ENCODE data around the gene IKBIP.
A peak's percentile ranks its signal among the peaks of the same experiment; 100 is the strongest.
"Not testable (repeated sequence)": the region's sequence is repeated elsewhere in the genome, so short reads cannot be mapped to it uniquely, and the experiment has no call there.

IKBIP gene

DNA sequence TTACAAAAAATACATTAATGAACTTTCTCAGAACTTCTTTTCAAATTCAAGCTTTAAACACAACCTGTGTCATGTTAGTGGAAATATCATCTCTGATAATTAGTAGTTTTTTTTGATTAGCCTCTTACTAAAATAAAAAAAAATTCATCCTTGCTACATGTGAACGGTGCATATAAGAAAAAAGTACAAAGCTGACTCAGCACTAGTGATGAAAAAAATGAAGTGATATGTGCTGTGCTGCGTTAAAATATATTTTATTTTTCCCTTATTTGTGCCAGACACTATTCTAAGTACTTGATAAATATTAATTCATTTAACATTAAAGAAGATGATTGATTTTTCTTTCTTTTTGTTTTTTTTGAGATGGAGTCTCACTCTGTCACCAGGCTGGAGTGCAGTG is 7.5 kb downstream of the IKBIP start:
- no peak for DNase-seq (ENCODE audit: low read depth)

DNA sequence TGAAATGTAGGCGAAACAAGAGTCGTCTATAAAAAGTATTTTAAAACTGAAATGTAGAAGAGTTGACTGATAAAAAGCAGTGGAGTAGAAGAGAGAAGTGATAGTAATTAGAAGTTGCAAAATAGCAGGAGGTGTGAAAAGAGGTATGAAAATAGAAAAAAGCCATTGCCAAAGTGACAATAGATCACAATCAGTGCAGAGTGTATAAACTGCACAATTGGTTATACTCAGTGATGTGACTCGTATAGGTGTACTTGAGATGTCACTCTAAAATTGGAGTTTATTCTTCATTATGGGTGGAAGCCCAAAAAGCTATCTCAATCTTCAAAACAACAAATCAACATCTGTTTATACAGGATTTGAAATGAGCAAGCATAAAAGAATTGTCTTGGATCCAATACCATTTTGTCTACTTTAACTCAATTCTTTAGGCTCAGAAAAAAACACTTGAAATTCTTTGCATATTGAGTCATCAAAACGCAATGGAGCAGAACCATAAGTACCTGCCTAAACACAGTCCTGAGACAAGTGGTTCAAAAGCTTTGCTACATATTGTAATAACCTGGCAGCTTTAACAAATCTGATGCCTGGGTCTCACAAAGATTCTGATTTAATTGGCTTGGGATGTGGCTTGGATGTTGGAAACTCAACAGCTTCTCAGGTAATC is 8.8 kb downstream of the IKBIP start:
- DNase-seq (ENCODE audit: low read depth), result no peak

DNA sequence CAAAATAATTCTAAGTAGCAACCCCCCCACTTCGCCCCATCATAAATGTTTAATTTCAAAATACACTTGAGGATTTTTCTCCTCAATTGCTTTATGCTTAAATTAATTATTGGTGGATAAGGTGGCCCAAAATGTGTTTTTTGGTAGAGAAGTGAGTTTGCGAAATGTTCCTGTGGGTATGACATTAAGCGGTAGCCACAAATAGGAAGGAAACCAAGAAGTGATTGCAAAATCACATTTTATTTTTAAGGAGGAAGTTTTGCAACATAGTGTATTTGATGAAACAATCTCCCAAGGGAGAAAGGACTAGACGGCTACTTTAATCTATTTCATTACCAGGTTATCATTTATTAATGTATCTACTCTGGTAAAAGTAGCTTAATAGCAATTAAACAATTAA is 25.6 kb downstream of the IKBIP start:
- no peak for DNase-seq (ENCODE audit: low read depth)

DNA sequence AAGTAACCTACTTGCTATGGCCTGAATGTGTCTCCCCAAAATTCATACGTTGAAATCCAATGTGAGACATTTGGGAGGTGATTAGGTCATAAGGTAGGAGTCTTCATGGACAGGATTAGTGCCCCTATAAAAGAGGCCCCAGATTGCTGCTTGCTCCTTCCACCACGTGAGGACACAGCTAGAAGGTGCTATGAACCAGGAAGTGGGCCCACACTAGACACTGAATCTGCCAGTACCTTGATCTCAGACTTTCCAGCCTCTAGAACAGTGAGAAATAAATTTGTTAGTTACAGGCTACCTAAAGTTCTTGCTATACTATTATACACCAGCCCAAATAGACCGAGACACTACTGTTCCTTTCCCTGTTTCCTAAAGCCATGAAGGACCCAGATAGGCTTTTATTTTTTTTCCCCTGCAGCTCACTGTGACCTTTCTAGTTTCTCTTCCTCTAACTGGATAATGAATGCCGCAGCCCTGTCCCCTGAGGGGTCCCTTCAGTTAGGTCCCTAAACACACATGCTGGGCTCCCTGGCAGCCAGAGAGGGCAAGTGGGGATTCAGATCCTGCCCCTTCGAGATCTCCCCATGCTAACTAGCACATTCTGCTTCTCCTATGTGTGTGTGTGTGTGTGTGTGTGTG is 31.8 kb downstream of the IKBIP start:
- no peak for DNase-seq (ENCODE audit: low read depth)

DNA sequence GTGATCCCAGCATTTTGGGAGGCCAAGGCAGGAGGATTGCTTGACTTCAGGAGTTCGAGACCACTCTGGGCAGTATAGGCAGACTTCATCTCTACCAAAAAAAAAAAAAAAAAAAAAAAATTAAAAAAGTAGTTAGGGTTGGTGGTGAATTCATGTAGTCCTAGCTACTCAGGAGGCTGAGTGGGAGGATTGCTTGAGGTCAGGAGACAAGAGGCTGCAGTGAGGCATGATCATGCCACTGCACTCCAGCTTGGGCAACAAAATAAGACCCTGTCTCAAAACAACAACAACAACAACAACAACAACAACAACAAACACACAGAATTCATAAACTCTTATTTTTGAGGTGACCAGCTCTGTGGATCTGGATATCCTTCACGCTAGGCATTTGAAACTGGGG is 34.0 kb downstream of the IKBIP start:
- DNase-seq (ENCODE audit: low read depth), result no peak

DNA sequence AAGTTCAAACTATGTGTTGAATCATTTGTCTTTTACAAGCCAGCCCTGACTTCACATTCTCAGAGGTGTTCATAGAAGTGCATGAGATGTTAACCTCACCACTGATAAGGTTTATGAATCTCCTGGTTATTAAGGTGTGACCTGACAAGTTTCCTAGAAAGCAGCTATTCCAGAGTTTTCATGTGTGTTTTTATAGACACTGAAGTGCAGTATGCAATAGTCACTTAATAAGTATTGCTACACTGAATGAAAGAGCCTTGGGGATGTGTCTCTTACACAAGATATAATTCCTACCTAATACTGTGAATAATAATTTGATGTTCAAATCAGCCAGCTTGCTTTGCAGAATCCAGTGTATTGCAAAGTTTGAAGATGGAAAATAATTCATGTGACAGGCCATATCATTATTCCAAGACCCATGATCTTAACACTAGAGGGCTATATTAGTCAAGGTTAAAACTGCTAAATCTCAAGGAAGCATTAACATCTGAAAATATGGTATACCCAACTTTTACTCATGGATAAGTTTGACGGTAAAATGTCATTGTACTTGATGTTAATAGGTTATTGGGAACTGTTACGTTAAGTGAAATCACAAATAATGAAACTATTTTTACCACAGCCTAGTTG is 38.1 kb downstream of the IKBIP start:
- no peak for DNase-seq (ENCODE audit: low read depth)

DNA sequence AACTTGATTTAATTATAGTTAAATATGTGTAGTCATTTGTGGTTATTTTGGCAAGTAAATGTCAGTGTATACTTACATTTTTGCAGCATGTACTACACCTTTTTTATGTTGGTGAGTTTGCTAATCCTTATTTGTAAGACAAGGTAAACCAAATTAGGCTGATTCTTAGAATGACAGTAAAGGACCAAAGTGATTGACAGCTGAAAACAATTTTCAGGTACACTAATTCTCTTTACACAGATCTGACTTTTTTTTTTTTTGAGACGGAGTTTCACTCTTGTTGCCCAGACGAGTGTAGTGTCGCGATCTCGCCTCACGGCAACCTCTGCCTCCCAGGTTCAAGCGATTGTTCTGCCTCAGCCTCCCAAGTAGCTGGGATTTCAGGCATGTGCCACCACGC is 42.7 kb downstream of the IKBIP start:
- DNase-seq (ENCODE audit: low read depth), result no peak

DNA sequence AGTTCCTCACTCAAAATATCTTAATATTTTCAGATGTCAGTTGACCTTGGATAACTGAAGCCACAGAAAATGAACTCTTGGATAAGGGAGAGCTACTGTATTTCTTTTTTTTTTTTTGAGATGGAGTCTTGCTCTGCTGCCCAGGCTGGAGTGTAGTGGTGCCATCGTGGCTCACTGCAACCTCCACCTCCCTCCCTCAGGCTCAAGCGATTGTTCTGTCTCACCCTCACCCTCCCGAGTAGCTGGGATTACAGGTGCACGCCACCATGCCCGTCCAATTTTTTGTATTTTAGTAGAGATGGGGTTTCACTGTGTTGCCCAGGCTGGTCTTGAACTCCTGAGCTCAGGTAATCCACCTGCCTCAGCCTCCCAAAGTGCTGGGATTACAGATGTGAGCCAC is 47.3 kb downstream of the IKBIP start:
- not testable (repeated sequence) for DNase-seq (ENCODE audit: low read depth)

DNA sequence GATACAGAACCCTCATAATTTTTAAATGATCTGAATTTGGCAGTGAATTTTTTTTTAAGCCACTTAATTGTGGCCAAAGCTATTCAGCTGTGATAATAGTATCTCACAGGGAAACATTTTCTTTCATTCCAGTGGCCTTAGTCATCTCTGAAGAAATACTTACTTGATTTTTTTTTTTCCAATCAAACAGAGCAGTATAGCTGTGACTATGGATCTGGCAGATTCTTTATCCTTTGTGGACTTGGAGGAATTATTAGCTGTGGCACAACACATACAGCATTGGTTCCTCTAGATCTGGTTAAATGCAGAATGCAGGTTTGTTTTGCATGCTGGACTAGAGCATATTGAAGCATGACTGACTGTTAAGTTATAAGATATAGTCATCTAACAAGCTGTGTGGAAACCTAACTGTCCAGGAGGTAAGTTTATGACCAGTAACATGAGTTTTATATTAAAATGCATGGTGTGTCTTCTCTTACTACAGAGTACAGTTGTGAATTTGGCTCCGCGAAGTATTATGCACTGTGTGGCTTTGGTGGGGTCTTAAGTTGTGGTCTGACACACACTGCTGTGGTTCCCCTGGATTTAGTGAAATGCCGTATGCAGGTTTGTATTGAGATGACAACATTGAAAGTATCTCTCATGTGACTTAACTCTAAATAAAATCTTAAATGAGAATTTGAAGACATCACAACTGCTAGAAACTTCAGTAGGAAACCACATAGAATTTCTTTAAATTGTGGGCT is 49.2 kb downstream of the IKBIP start:
- no peak for DNase-seq (ENCODE audit: low read depth)

DNA sequence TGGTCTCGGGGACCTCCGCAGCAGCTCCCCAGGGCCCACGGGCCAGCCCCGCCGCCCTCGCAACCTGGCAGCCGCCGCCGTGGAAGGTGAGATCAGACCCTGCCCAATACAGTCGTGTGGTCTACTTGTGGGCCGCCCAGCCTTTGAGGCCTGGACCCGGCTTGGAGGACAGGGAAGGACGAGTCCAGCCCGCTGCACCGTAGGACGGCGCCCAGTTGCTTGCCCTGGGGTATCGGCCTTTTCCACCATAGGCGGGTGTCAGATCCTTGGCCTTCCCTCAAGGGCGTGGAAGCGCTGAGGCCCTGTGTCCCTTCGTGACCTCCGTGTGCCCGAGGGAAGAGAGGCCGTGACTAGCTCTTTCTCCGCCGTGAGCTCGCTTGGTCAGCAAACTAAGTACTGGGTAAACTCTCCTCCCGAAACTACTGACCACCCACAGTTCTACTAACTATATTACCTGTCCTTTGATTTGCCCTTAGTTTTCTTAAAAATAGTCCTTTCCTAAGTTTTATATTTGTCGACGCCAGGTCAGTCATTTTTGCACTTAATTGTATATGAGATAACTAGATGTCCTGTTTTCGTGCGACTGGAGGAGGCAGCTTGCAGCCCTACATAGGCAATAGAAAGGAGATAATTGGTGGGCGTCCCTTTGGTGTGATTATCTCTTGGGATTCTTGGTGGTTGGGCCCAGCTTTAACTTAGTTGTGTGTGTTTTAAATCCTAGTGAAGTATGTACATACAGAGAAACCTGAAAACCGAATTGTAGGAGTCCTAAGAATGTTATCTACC is 50.3 kb downstream of the IKBIP start:
- no peak for DNase-seq (ENCODE audit: low read depth)

DNA sequence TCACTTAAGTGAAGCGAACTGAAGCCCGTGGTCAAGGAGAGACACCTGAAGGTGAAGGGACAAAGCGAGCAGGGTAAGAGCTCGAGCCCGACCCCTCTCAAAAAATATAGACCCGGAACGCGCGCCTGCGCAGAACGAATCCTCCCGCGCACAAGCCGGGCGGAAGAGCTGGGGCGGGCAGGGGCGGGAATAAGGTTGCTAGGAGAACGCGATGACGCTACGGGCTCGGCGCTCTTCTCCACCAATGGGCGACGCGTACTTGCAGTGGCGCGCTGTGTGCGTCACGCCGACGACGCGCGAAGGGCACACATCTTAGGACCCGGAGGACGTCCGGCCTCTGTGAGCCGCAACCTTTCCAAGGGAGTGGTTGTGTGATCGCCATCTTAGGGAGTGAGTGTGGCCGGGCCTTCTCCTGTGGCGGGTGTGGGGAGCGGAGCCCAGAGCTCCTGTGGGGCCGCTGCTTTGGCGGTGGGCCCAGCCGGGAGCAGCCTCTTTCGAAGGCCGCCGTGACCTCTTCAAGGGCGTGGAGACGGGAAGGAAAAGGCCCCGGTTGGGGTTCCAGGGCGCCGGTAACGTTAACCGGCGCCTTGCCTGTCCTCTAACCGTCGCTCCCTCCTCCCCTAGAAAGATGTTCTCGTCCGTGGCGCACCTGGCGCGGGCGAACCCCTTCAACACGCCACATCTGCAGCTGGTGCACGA is 51.1 kb downstream of the IKBIP start, which contains the start of gene SLC25A3:
SLC25A3 (plus strand) TSS at position 336 of the 699 bp plus-strand sequence; CDS start at position 629, 293 bp downstream.
- DNase-seq (ENCODE audit: low read depth), result peak; percentile 92

DNA sequence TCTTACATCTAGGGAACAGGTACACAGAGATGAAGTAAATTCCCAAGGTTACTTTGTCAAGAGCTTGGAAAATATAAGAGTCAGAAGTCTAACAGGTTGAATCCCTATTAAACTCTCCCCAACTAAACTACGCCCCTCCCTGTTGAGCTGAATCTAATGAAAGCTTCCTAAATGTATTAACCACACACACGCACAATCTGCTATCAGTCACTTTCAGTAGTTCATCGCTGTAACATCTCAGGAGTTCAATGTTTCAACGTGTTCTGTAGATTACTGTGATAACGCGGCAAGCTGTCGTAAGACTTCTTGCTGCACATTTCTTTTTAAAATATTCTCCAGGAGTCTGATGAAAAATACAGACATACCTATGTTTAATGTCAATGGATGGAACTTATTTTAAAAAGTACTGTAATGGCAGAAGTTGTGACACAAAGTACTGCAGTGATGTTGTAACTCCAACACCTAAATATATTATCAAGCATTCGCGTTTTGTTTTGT is 51.7 kb downstream of the IKBIP start:
- DNase-seq (ENCODE audit: low read depth), result no peak

DNA sequence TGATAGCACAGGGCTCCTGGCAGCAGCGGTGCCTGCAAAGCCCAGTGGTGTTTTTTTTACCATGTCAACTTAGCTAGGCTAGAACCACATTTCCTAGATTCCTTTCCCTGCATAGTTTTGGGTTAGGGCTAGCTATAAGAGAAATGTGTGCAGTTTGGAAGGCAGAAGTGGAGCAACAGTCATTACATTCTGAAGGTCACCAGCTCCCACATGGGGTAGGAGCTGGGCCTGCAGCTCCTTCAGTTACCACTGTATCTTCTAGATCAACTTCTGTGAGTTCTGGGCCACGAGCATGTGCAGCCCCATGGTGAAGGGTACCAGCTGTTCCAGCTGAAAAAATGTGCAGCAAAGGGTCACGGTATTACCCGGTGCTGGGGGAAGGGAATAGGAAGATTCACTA is 53.4 kb downstream of the IKBIP start:
- DNase-seq (ENCODE audit: low read depth), result no peak

DNA sequence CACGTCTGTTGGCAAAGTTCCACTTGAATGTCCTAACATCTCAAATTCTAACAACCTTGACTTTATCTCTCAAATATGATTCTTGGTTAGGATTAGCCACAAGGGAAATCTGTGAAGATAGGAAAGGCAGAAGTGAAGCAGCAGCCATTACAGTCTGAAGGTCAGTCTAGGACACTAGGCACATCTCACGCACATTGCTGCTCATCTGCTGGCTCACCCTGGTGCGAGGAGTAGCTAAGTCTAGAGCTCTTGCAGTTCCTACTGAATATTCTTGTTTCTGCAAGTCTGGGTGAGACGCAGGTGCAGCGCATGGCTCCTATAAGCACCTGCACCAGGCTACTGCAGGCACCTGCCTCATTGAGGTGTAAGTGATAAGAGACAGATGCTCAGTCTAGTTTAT is 57.5 kb downstream of the IKBIP start:
- DNase-seq (ENCODE audit: low read depth), result no peak

DNA sequence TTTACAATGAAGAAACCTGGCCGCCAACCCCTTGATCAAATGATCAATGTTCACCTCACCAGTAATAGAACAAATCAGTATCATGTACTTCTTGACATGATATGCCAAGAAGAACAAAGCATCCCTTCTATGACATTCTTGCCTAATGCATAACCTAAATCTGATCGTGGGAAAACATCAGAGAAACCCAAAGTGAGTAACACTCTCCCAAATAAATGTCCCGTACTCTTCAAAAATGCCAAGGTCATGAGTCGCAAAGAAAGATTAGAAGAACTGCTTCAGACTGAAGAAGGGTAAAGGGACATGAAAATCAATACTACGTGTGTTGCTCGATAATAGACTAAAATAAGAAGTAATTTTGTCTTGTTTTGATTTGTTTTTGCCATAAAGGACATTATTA is 62.5 kb downstream of the IKBIP start:
- DNase-seq (ENCODE audit: low read depth), result no peak

DNA sequence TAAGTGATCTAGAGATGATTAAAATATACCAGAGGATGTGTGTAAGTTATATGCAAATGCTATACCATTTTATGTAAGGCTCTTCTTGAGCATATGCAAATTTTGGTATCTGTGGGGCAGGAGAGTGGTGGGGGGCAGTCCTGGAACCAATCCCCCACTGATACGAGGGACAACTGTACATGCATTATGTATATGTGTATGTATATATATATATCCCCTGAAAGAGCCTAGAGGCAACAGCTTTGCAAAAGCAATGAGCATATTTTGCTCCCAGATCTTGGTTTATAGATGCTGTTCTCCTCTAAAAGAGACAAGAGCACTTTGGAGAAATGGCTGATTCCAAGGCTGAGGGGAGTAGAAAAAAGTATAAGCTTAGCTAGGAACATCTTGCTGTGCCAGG is 63.5 kb downstream of the IKBIP start:
- no peak for DNase-seq (ENCODE audit: low read depth)

DNA sequence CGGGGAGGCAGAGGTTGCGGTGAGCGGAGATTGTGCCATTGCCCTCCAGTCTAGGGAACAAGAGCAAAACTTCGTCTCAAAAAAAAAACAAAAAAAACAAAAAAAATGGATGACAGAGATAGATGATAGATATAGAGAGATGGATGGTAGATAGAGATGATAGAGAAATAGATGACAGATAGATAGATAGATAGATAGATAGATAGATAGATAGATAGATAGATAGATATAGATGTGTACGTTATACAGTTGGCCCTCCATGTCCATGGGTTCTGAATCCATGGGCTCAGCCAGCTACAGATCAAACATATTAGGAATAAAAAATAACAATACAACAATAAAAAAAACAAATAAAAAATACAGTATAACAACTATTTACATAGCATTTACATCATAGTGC is 63.9 kb downstream of the IKBIP start:
- no peak for DNase-seq (ENCODE audit: low read depth)

DNA sequence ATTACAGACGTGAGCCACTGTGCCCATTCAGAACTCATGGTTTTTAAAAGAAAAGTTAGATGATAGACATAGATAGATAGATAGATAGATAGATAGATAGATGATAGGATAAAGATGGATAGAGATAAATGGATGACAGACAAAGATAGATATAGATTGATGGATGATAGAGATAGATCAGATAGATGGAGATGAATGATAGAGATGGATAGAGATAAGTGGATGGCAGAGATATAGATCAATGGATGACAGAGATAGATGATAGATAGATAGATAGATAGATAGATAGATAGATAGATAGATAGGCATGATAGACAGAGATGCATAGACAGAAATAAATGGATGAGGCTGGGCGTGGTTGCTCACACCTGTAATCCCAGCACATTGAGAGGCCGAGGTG is 64.8 kb downstream of the IKBIP start:
- no peak for DNase-seq (ENCODE audit: low read depth)

DNA sequence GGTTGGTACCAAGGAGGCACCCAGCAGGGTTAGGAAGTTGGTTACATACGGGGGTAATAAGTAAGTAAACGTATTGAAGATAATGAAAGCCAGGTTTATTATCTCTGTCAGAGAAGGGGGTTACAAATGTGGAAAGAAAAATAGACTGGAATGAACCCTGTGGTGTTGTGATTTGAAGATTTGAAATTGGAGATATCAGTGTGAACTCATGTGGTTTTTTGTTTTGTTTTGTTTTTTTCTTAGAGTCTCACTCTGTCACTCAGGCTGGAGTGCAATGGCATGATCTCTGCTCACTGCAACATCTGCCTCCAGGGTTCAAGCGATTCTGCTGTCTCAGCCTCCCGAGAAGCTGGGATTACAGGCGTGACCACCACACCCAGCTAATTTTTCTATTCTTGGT is 65.2 kb downstream of the IKBIP start:
- DNase-seq (ENCODE audit: low read depth), result no peak

DNA sequence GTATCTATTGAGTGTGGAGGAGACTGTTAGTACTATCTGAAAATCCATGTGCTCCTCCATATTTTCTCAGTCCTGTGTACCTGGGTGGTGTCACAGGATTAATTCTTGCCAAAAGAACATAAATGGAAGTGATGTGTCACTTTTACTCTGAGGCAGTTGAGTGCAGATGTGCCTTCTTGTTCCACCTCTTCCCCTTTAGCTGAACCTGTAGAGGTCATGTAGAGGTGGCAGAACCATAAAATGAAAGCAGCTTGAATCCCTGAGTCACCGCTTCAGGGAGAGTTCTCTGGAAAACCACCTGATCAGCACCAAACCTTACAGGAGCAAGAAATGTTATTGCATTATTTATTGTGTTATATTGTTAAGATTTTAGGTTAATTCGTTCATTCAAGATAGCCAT is 65.8 kb downstream of the IKBIP start:
- no peak for DNase-seq (ENCODE audit: low read depth)

DNA sequence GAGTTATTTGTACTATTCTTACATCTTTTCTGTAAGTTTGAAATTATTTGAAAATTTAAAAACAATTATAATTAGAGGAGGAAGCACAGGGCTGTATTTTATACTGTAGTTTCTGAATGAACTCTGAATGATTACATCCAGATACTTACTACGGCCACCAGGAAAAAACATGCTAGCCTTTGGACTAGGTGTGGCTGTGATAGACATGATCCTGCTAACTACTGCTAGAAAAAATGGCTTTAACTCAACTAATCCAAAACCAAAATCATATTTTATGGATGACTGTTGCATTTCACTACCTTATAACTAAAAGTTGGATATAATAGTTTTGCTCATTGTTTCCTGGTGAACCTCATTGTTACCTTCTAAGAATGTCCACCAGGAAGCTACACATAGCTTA is 66.2 kb downstream of the IKBIP start:
- DNase-seq (ENCODE audit: low read depth), result no peak

Measured in T follicular helper cell (primary cell).